Tibial nerve (tissue), 3 donors: Measurements from ENCODE around the gene FANCG.

ENCODE experiments used
- CTCF ChIP-seq, 5 experiments: fragments of 200-600 bp in 3 of 5; fragments of 450-650 bp in 2 of 5; sonication (generic) in 3 of 5; IDR thresholded peaks; one replicate each; pipeline ENCODE4 v1.5.1; 2016 to 2019; ENCODE audit warnings: antibody characterized with exemption in 5 of 5, mild to moderate bottlenecking in 3 of 5, moderate library complexity in 2 of 5
- POLR2A ChIP-seq, 2 donors: fragments of 450-650 bp; IDR thresholded peaks; one replicate each; pipeline ENCODE4 v1.6.1; 2017; ENCODE audit warnings: antibody characterized with exemption in 2 of 2, mild to moderate bottlenecking in 2 of 2, moderate library complexity in 2 of 2

- TF ChIP-seq CTCF (IDR thresholded peaks at IDR 0.05) (no peak), POLR2A (IDR thresholded peaks at IDR 0.05) (no peak)
These were observed 23.0 kb downstream of the FANCG start for GRCh38 chr9:35056571-35057270.
